K562 (cell line): ENCODE measurements around the gene RPRD1B. TPM values are rescaled to one million over a fixed set of nuclear protein-coding genes. Genes with fewer than 3 reads are reported as not detected.

Experiments used
- ATAC-seq: fragments of 200-7000 bp; cut with Tn5 transposase; 3 replicates; pipeline ENCODE4 v1.9.1; 2020; ENCODE audit warnings: moderate library complexity
- BruUV-seq: library from RNA; stranded (reverse); fragments of 400-500 nt; replicated peaks from 2 replicates; lab custom pipeline; 2021; lab: Mats Ljungman, UMichigan
- CTCF ChIA-PET: fragments of 300-600 bp; formaldehyde crosslinking; extraction: SDS; loops from one replicate; lab custom pipeline; 2021; ENCODE audit warnings: low intra/inter-chr PET ratio; lab: Yijun Ruan, JAX
- POLR2A ChIA-PET: fragments of 300-600, 350-650 bp; sonication (Branson Sonifier 250); formaldehyde crosslinking; extraction: SDS; loops from one replicate; lab custom pipeline; 2021; ENCODE audit warnings: antibody characterized with exemption, inconsistent platforms; lab: Yijun Ruan, JAX
- DNase-seq, 4 experiments: peaks; one replicate each; pipeline versions ENCODE4 v3.0.0 to v3.0.0-alpha.2; 2011 to 2018; ENCODE audit warnings: low spot score in 3 of 4, mixed read lengths in 3 of 4; ENCODE audit errors: extremely low read depth in 1 of 4
- FAIRE-seq: peaks from 2 replicates; lab custom pipeline; 2011; peaks lifted over from hg19 to GRCh38; lab: Jason Lieb, UNC
- H2AFZ ChIP-seq: 2 replicates; pipeline ENCODE4 v1.6.0; 2011; ENCODE audit warnings: low read depth, low read length, control low read depth, inconsistent platforms
- H3K27ac ChIP-seq: fragments of 200-600 bp; 3 replicates; pipeline ENCODE4 v1.8.0; 2011; ENCODE audit warnings: low read depth, mild to moderate bottlenecking, control low read depth, inconsistent platforms, low read length, moderate library complexity, mixed read lengths; ENCODE audit errors: extremely low read depth
- H3K27me3 ChIP-seq, 2 experiments: fragments of 300-600 bp in 1 of 2; 2 replicates in 1 of 2; 3 replicates in 1 of 2; pipeline versions ENCODE4 v1.6.0 to v1.8.0; 2011; ENCODE audit warnings: inconsistent platforms in 2 of 2, low read length in 2 of 2, mild to moderate bottlenecking in 1 of 2, mixed read lengths in 1 of 2, moderate library complexity in 1 of 2; ENCODE audit not compliant: control insufficient read depth in 2 of 2, insufficient read depth in 2 of 2
- H3K36me3 ChIP-seq: fragments of 300-600 bp; 3 replicates; pipeline ENCODE4 v1.8.0; 2011; ENCODE audit warnings: mild to moderate bottlenecking, low read length, inconsistent platforms; ENCODE audit not compliant: control insufficient read depth, insufficient read depth
- H3K4me1 ChIP-seq, 2 experiments: fragments of 200-600 bp in 1 of 2; replicated peaks in 1 of 2; 2 replicates in 1 of 2; 3 replicates in 1 of 2; pipeline versions ENCODE4 v1.5.1 to v1.8.0; 2011; ENCODE audit warnings: inconsistent platforms in 2 of 2, low read length in 2 of 2, mild to moderate bottlenecking in 1 of 2, mixed read lengths in 1 of 2, moderate library complexity in 1 of 2; ENCODE audit not compliant: control insufficient read depth in 2 of 2, insufficient read depth in 2 of 2
- H3K4me2 ChIP-seq: 2 replicates; pipeline ENCODE4 v1.6.1; 2011; ENCODE audit warnings: low read length, control low read depth, inconsistent platforms, mixed read lengths; ENCODE audit not compliant: insufficient read depth
- H3K4me3 ChIP-seq: fragments of 200-600 bp; sonication (generic), shearing (Covaris generic); 2 replicates; pipeline ENCODE4 v1.5.1; 2016; ENCODE audit warnings: control low read depth, inconsistent platforms
- H3K79me2 ChIP-seq: fragments of 200-600 bp; 3 replicates; pipeline ENCODE4 v1.8.0; 2011; ENCODE audit warnings: low read length, inconsistent platforms; ENCODE audit not compliant: control insufficient read depth, insufficient read depth
- H3K9ac ChIP-seq, 2 experiments: 2 replicates each; pipeline versions ENCODE4 v1.6.0 to v1.6.1; 2011; ENCODE audit warnings: low read depth in 2 of 2, low read length in 2 of 2, control low read depth in 1 of 2, inconsistent platforms in 1 of 2, mild to moderate bottlenecking in 1 of 2, mixed read lengths in 1 of 2; ENCODE audit not compliant: insufficient read depth in 1 of 2
- H3K9me1 ChIP-seq: one replicate; pipeline ENCODE4 v1.6.0; 2011; ENCODE audit warnings: inconsistent platforms, mild to moderate bottlenecking, low read length, moderate library complexity; ENCODE audit not compliant: control insufficient read depth, insufficient read depth
- H3K9me3 ChIP-seq: replicated peaks from 2 replicates; pipeline ENCODE4 v1.5.1; 2011; ENCODE audit warnings: low read depth, low read length, inconsistent platforms; ENCODE audit not compliant: control insufficient read depth, insufficient read depth
- H4K20me1 ChIP-seq: replicated peaks from 2 replicates; pipeline ENCODE4 v1.6.1; 2011; ENCODE audit warnings: low read length, inconsistent platforms, mixed read lengths; ENCODE audit not compliant: control insufficient read depth, insufficient read depth
- CHCHD3 ChIP-seq: fragments of 250-450 bp; sonication (Bioruptor Pico); IDR thresholded peaks from 2 replicates; pipeline ENCODE4 v2.1.2; 2022; ENCODE audit warnings: mild to moderate bottlenecking
- CHD2 ChIP-seq: IDR thresholded peaks from 2 replicates; pipeline ENCODE4 v1.6.1; 2011; ENCODE audit warnings: low read depth, low read length
- EP300 ChIP-seq: IDR thresholded peaks from 2 replicates; pipeline ENCODE4 v1.6.1; 2012; ENCODE audit warnings: low read length, improper control_type of control experiment
- FOSL1 ChIP-seq: fragments of 200-800 bp; sonication (Bioruptor generic); conservative IDR thresholded peaks from 2 replicates; pipeline ENCODE4 v1.6.1; 2016; ENCODE audit warnings: missing genetic modification characterization, missing compliant biosample characterization
- KAT2B ChIP-seq: IDR thresholded peaks from one replicate; pipeline ENCODE4 v1.6.1; 2012; ENCODE audit warnings: low read depth, mild to moderate bottlenecking, control low read depth, inconsistent platforms, low read length, moderate library complexity
- KDM4B ChIP-seq, 2 experiments: fragments of 450-650 bp in 1 of 2; sonication (generic) in 1 of 2; IDR thresholded peaks; 2 replicates each; pipeline ENCODE4 v1.6.1; 2016 to 2017; ENCODE audit warnings: borderline replicate concordance in 2 of 2, antibody characterized with exemption in 1 of 2, low read depth in 1 of 2, mild to moderate bottlenecking in 1 of 2
- LARP7 ChIP-seq: fragments of 450-650 bp; IDR thresholded peaks from 2 replicates; pipeline ENCODE4 v1.6.1; 2016
- PHF20 ChIP-seq: fragments of 450-650 bp; IDR thresholded peaks from 2 replicates; pipeline ENCODE4 v1.6.1; 2018; ENCODE audit not compliant: partially characterized antibody
- SNRNP70 ChIP-seq: fragments of 200-400 bp; formaldehyde crosslinking; optimal IDR thresholded peaks from 2 replicates; pipeline ENCODE3; 2017; ENCODE audit warnings: low read depth, low read length
- ZNF224 ChIP-seq: sonication (generic); formaldehyde crosslinking; IDR thresholded peaks from 2 replicates; pipeline ENCODE4 v1.8.0; 2022; ENCODE audit warnings: mild to moderate bottlenecking, missing genetic modification reagents
- ZNF311 ChIP-seq: fragments of 250-450 bp; sonication (Bioruptor Pico); IDR thresholded peaks from 2 replicates; pipeline ENCODE4 v1.4.0; 2020; ENCODE audit warnings: mild to moderate bottlenecking, moderate library complexity
- ZNF444 ChIP-seq: fragments of 250-450 bp; sonication (Bioruptor Pico); IDR thresholded peaks from 2 replicates; pipeline ENCODE4 v1.4.0; 2020; ENCODE audit warnings: mild to moderate bottlenecking, moderate library complexity
- ZSCAN32 ChIP-seq: fragments of 450-650 bp; formaldehyde crosslinking; IDR thresholded peaks from 2 replicates; pipeline ENCODE4 v1.4.0; 2020; ENCODE audit warnings: mild to moderate bottlenecking, moderate library complexity
- WGBS: fragments of 100-300 bp; shearing (Covaris generic); methylation state at CpG from one replicate; pipeline ENCODE4 v1.1.6; 2016; ENCODE audit warnings: low coverage, mixed read lengths; ENCODE audit not compliant: insufficient coverage; ENCODE audit errors: missing lambda C conversion rate; 5-methylcytosine and 5-hydroxymethylcytosine counted together
- in situ Hi-C: fragments of 300-500 bp; cut with MboI; formaldehyde crosslinking; loops from 4 replicates; pipeline ENCODE4 v1.15.0; 2018; ENCODE audit warnings: inconsistent platforms, mixed read lengths
- intact Hi-C: fragments of 100-400 bp; cut with micrococcal nuclease; formaldehyde crosslinking; loops from 2 replicates; pipeline ENCODE4 v1.14.2; 2022
- polyA plus RNA-seq, 8 experiments: library from polyadenylated mRNA; depleted of rRNA in 4 of 8; stranded (reverse) in 5 of 8; unstranded in 3 of 8; fragments of >200 nt; fragmentation: Nextera tagmentation in 2 of 8; fragmentation: Illumina TruSeq in 1 of 8; extraction: Ambion mirVana in 2 of 8; extraction: Trizol in 1 of 8; gene quantifications; 2 replicates each; pipeline versions ENCODE4 v1.2.1 to v1.2.3, GENCODE V29; 2011 to 2014; ENCODE audit warnings: inconsistent platforms in 1 of 8, missing spikeins in 1 of 8
- total RNA-seq, 7 experiments: library from RNA; depleted of rRNA in 6 of 7; stranded (reverse); fragments of >200 nt in 6 of 7; fragmentation: Illumina TruSeq in 2 of 7; extraction: Trizol in 2 of 7; gene quantifications; 2 replicates each; pipeline versions ENCODE4 v1.2.1 to v1.2.3, GENCODE V29; 2011 to 2021; ENCODE audit warnings: low replicate concordance in 1 of 7
- TF ChIP-seq, protein P1 (sequence below), 2 experiments: fragments of 200-800 bp in 1 of 2; sonication (Bioruptor generic) in 1 of 2; sonication (generic) in 1 of 2; formaldehyde crosslinking in 1 of 2; IDR thresholded peaks in 1 of 2; conservative IDR thresholded peaks in 1 of 2; 2 replicates each; pipeline versions ENCODE4 v1.5.0 to v1.6.1; 2016 to 2020; ENCODE audit warnings: missing compliant biosample characterization in 1 of 2, missing genetic modification characterization in 1 of 2, missing genetic modification reagents in 1 of 2
- TF ChIP-seq, protein P2 (sequence below): fragments of 450-650 bp; IDR thresholded peaks from 2 replicates; pipeline ENCODE4 v1.7.0; 2016; ENCODE audit warnings: borderline replicate concordance
- TF ChIP-seq, protein P3 (sequence below): fragments of 200-800 bp; sonication (Bioruptor generic); IDR thresholded peaks from 2 replicates; pipeline ENCODE4 v1.6.1; 2017; ENCODE audit warnings: missing genetic modification characterization, missing compliant biosample characterization

RPRD1B gene
- total and polyA plus RNA-seq, 9 of the 15 experiments (the other 6 are each of a cell fraction or from before 2014, with no cell fraction given), result 5.5 to 43.0 (median 24.4) TPM

DNA sequence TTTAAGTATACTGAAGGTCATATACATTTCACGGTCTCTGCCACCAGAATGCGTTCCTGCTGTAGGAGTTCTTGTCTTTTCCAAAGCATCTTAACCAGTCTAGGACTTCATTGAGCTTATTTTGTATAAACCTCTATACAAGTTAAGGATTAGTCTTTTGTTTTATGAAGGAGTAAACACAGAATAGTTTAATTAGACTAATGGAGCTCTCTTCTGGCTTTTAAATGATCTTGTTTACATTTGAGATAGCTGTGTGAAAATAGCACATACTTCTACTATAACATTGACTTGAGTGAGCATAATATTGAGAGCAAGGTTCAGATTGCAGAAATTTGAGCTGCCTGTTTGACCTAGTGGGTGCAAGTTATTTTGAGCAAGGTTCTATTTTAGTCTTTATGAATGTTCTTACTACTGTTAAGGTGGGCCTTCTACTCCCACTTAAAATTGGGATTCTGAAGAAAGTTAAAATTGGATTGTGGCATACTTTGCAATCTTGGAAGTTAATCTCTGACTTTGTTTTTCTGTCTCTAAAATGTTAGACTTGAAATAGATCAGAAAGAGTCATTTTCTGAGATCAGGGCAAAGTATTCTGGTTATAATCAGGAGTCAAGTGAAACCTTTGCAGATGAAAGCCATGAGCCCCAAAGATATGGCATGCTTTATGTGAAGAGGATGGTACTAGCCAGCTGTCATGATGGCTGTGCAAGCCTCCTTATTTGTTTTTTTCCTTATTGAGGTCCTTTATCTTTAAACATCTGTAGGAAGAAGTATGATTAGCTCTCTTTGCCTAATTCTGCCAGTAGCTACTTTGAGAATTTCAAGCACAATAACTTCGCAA, 41.8 kb downstream of the RPRD1B start:
- ATAC-seq, result no peak
- peaks cover 21% of the 10 kb centered on the region for H3K79me2 ChIP-seq
- H3K9me3 ChIP-seq, result no peaks in the 10 kb centered on the region
- no peaks in the 10 kb centered on the region for H3K27me3 ChIP-seq
- no peak for FAIRE-seq
- no peak overlapping the region for H3K4me3 ChIP-seq
- no peaks in the 10 kb centered on the region for H4K20me1 ChIP-seq
- no TSS peak for BruUV-seq
- H3K4me1 ChIP-seq, result peaks cover 0 to 14% of the 10 kb centered on the region in 2 experiments; a peak in 2 of 5 replicates
- no peak overlapping the region for H3K4me2 ChIP-seq
- H3K9ac ChIP-seq, result no peak overlapping the region
- CTCF ChIA-PET, result no interaction called here
- no peak for DNase-seq
- H2AFZ ChIP-seq, result no peak overlapping the region
- no peak overlapping the region for H3K27ac ChIP-seq
- WGBS, result 96% methylated on average over 3 of the region's 3 CpGs
- peaks cover 69% of the 10 kb centered on the region for H3K36me3 ChIP-seq
- POLR2A ChIA-PET, result interaction anchor here (1.2 kb wide), 1 partner anchor 89 kb away, joined by 6 read pairs; no protein-coding TSS in a partner anchor
- intact Hi-C loops, result no loop called here
- in situ Hi-C loops, result loop anchor here (10.0 kb wide), 1 partner anchor 89 kb away; the partner anchor contains the start of gene TGM2
- H3K9me1 ChIP-seq, result peaks cover 4% of the 10 kb centered on the region
- TF ChIP-seq PHF20, result no peak
- TF ChIP-seq LARP7, result no peak
- no peak for TF ChIP-seq SNRNP70
- TF ChIP-seq, protein P1, sequence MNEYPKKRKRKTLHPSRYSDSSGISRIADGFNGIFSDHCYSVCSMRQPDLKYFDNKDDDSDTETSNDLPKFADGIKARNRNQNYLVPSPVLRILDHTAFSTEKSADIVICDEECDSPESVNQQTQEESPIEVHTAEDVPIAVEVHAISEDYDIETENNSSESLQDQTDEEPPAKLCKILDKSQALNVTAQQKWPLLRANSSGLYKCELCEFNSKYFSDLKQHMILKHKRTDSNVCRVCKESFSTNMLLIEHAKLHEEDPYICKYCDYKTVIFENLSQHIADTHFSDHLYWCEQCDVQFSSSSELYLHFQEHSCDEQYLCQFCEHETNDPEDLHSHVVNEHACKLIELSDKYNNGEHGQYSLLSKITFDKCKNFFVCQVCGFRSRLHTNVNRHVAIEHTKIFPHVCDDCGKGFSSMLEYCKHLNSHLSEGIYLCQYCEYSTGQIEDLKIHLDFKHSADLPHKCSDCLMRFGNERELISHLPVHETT (CRISPR knock-in tag; conservative IDR thresholded peaks at IDR 0.05 in 1 of 2, IDR thresholded peaks at IDR 0.05 in 1 of 2), result no peak
- TF ChIP-seq CHD2, result no peak
- no peak for TF ChIP-seq FOSL1 (tag)
- TF ChIP-seq, protein P2, sequence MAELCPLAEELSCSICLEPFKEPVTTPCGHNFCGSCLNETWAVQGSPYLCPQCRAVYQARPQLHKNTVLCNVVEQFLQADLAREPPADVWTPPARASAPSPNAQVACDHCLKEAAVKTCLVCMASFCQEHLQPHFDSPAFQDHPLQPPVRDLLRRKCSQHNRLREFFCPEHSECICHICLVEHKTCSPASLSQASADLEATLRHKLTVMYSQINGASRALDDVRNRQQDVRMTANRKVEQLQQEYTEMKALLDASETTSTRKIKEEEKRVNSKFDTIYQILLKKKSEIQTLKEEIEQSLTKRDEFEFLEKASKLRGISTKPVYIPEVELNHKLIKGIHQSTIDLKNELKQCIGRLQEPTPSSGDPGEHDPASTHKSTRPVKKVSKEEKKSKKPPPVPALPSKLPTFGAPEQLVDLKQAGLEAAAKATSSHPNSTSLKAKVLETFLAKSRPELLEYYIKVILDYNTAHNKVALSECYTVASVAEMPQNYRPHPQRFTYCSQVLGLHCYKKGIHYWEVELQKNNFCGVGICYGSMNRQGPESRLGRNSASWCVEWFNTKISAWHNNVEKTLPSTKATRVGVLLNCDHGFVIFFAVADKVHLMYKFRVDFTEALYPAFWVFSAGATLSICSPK, result no peak
- TF ChIP-seq ZSCAN32 (CRISPR knock-in tag), result no peak
- TF ChIP-seq CHCHD3 (CRISPR knock-in tag), result no peak
- no peak for TF ChIP-seq EP300
- TF ChIP-seq ZNF311, result no peak
- no peak for TF ChIP-seq KAT2B
- TF ChIP-seq, protein P3, sequence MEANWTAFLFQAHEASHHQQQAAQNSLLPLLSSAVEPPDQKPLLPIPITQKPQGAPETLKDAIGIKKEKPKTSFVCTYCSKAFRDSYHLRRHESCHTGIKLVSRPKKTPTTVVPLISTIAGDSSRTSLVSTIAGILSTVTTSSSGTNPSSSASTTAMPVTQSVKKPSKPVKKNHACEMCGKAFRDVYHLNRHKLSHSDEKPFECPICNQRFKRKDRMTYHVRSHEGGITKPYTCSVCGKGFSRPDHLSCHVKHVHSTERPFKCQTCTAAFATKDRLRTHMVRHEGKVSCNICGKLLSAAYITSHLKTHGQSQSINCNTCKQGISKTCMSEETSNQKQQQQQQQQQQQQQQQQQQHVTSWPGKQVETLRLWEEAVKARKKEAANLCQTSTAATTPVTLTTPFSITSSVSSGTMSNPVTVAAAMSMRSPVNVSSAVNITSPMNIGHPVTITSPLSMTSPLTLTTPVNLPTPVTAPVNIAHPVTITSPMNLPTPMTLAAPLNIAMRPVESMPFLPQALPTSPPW (CRISPR knock-in tag), result no peak
- TF ChIP-seq ZNF444 (CRISPR knock-in tag), result no peak
- TF ChIP-seq KDM4B (IDR thresholded peaks at IDR 0.05; ENCODE audit: borderline replicate concordance in 2 of 2, low read depth in 1 of 2), result no peak
- no peak for TF ChIP-seq ZNF224 (CRISPR knock-in tag)
